Aorta (tissue), 5 donors: ENCODE results near the gene SEMA4C. TPM values are rescaled to one million over a fixed set of nuclear protein-coding genes. Genes with fewer than 3 reads are reported as not detected.

Experiments
- ATAC-seq: fragments of 200-7000 bp; cut with Tn5 transposase; one replicate; pipeline ENCODE4 v1.9.1; 2022; ENCODE audit warnings: moderate library complexity; ENCODE audit not compliant: low FRiP score
- DNase-seq, 2 donors: peaks; one replicate each; pipeline ENCODE4 v3.0.0-alpha.2; 2020
- H3K27ac ChIP-seq, 2 donors: one replicate each; pipeline ENCODE4 v1.5.1; 2013; ENCODE audit warnings: low read length in 2 of 2, mild to moderate bottlenecking in 2 of 2, moderate library complexity in 2 of 2, control low read depth in 1 of 2, inconsistent platforms in 1 of 2, low read depth in 1 of 2
- H3K27me3 ChIP-seq, 2 donors: one replicate each; pipeline ENCODE4 v1.6.1; 2013; ENCODE audit warnings: control low read depth in 1 of 2, low read length in 1 of 2, mild to moderate bottlenecking in 1 of 2, moderate library complexity in 1 of 2; ENCODE audit not compliant: insufficient read depth in 2 of 2, control insufficient read depth in 1 of 2
- H3K36me3 ChIP-seq, 2 donors: one replicate each; pipeline ENCODE4 v1.6.1; 2013; ENCODE audit warnings: control low read depth in 1 of 2, low read length in 1 of 2, mild to moderate bottlenecking in 1 of 2; ENCODE audit not compliant: insufficient read depth in 2 of 2, control insufficient read depth in 1 of 2
- H3K4me1 ChIP-seq, 2 donors: one replicate each; pipeline ENCODE4 v1.6.1; 2013; ENCODE audit warnings: low read length in 2 of 2, control low read depth in 1 of 2, mild to moderate bottlenecking in 1 of 2, moderate library complexity in 1 of 2; ENCODE audit not compliant: insufficient read depth in 2 of 2, control insufficient read depth in 1 of 2
- H3K4me3 ChIP-seq, 2 donors: one replicate each; pipeline ENCODE4 v1.5.1; 2013; ENCODE audit warnings: low read length in 2 of 2, control low read depth in 1 of 2, mild to moderate bottlenecking in 1 of 2
- H3K9me3 ChIP-seq: one replicate; pipeline ENCODE4 v1.6.1; 2013; ENCODE audit warnings: mild to moderate bottlenecking, low read length; ENCODE audit not compliant: control insufficient read depth
- WGBS, 2 donors: extraction: QIAGEN DNeasy Blood & Tissue Kit; methylation state at CpG; one replicate each; pipeline ENCODE4 v1.1.7; 2013; 5-methylcytosine and 5-hydroxymethylcytosine counted together
- intact Hi-C, 2 donors: fragments of 100-400 bp; cut with DNase I; formaldehyde crosslinking; loops; one replicate each; pipeline versions ENCODE4 v1.14.2 to v1.15.0; 2022
- polyA plus RNA-seq, 2 donors: library from polyadenylated mRNA; stranded (reverse); fragments of 200-250 nt; gene quantifications; one replicate each; pipeline ENCODE4 v1.2.3, GENCODE V29; 2013
- total RNA-seq, 2 donors: library from RNA; stranded (reverse); fragmentation: NEBNext Ultra II Directional; extraction: Animal tissue kit (Norgen Biotek cat#: 25700); gene quantifications; one replicate each; pipeline ENCODE4 v1.2.1, GENCODE V29; 2021
- donor health status: healthy with polysubstance abuse.
- donor health status: Bipolar disorder and iron deficiency.
- donor health status: DM: no; HTN: no; CAD: no.
- donor health status: DM: no; HTN: no; CAD: no.
- donor health status: DM: yes; HTN: yes; CAD: no.

Gene SEMA4C
- total and polyA plus RNA-seq, 4 donors: 6.1 to 55.6 (median 44.2) TPM

- Histone ChIP-seq H3K27ac (no peak overlapping the region), H3K4me3 (no peak overlapping the region), H3K9me3 (no peaks in the 10 kb centered on the region), H3K27me3 (no peaks in the 10 kb centered on the region), H3K4me1 (no peaks in the 10 kb centered on the region), H3K36me3 (no peaks in the 10 kb centered on the region)
- 92 to 95% methylated on average over 19 of the region's 19 CpGs for WGBS, 2 donors
- intact Hi-C loops: no loop called here
- ATAC-seq (no peak), DNase-seq (no peak)
Measured at GRCh38 chr2:96884299-96885094, 14.6 kb upstream of the SEMA4C start.

- no peak for ATAC-seq
- Histone ChIP-seq H3K27ac (no peak overlapping the region), H3K4me3 (no peak overlapping the region), H3K4me1 (no peaks in the 10 kb centered on the region), H3K36me3 (no peaks in the 10 kb centered on the region), H3K9me3 (no peaks in the 10 kb centered on the region), H3K27me3 (no peaks in the 10 kb centered on the region)
- DNase-seq: no peak
- intact Hi-C loops: no loop called here
- WGBS, 2 donors: 86 to 93% methylated on average over 8 to 9 of the region's 9 CpGs
Measured at GRCh38 chr2:96883306-96883705, 13.4 kb upstream of the SEMA4C start.

GRCh38 chr2:96882906-96883305, 13.0 kb upstream of the SEMA4C start:
- H3K4me1 ChIP-seq: no peaks in the 10 kb centered on the region
- no peaks in the 10 kb centered on the region for H3K27me3 ChIP-seq
- DNase-seq (peak in 1 of 2 donors; percentile 39), ATAC-seq (no peak)
- 89 to 93% methylated on average over 8 of the region's 8 CpGs for WGBS, 2 donors
- H3K27ac ChIP-seq: no peak overlapping the region
- intact Hi-C loops: no loop called here
- no peaks in the 10 kb centered on the region for H3K36me3 ChIP-seq
- H3K4me3 ChIP-seq: no peak overlapping the region
- H3K9me3 ChIP-seq: no peaks in the 10 kb centered on the region

- Histone ChIP-seq H3K4me1 (no peaks in the 10 kb centered on the region), H3K36me3 (no peaks in the 10 kb centered on the region), H3K27ac (no peak overlapping the region), H3K4me3 (no peak overlapping the region), H3K9me3 (no peaks in the 10 kb centered on the region), H3K27me3 (no peaks in the 10 kb centered on the region)
- 88 to 92% methylated on average over 12 of the region's 12 CpGs for WGBS, 2 donors
- ATAC-seq (no peak), DNase-seq (peak in 1 of 2 donors; percentile 40)
- intact Hi-C loops: no loop called here
Measured at GRCh38 chr2:96882230-96882629, 12.3 kb upstream of the SEMA4C start.

GRCh38 chr2:96881349-96882195, 11.7 kb upstream of the SEMA4C start:
- H3K4me3 ChIP-seq: no peak overlapping the region
- 85 to 87% methylated on average over 10 of the region's 10 CpGs for WGBS, 2 donors
- no peak overlapping the region for H3K27ac ChIP-seq

GRCh38 chr2:96880891-96881273, 11.0 kb upstream of the SEMA4C start:
- Histone ChIP-seq H3K27me3 (no peaks in the 10 kb centered on the region), H3K36me3 (no peaks in the 10 kb centered on the region), H3K27ac (no peak overlapping the region), H3K4me1 (no peaks in the 10 kb centered on the region), H3K4me3 (no peak overlapping the region), H3K9me3 (no peaks in the 10 kb centered on the region)
- DNase-seq (no peak), ATAC-seq (no peak)
- WGBS, 2 donors: 92 to 94% methylated on average over 6 of the region's 6 CpGs
- intact Hi-C loops: no loop called here

More at GRCh38 chr2:96881349-96882195, 11.7 kb upstream of the SEMA4C start:
- intact Hi-C loops: no loop called here
- H3K36me3 ChIP-seq: no peaks in the 10 kb centered on the region
- no peak for ATAC-seq
- H3K9me3 ChIP-seq: no peaks in the 10 kb centered on the region
- H3K27me3 ChIP-seq: no peaks in the 10 kb centered on the region
- no peak for DNase-seq
- H3K4me1 ChIP-seq: no peaks in the 10 kb centered on the region

- ATAC-seq (no peak), DNase-seq (no peak)
- Histone ChIP-seq H3K27ac (no peak overlapping the region), H3K27me3 (no peaks in the 10 kb centered on the region), H3K9me3 (no peaks in the 10 kb centered on the region), H3K4me3 (no peak overlapping the region), H3K36me3 (no peaks in the 10 kb centered on the region), H3K4me1 (no peaks in the 10 kb centered on the region)
- intact Hi-C loops: no loop called here
- 92 to 93% methylated on average over 18 of the region's 18 CpGs for WGBS, 2 donors
Measured at GRCh38 chr2:96879545-96880040, 9.7 kb upstream of the SEMA4C start.

- Histone ChIP-seq H3K4me3 (no peak overlapping the region), H3K36me3 (no peaks in the 10 kb centered on the region), H3K4me1 (no peaks in the 10 kb centered on the region), H3K27ac (no peak overlapping the region), H3K9me3 (no peaks in the 10 kb centered on the region), H3K27me3 (no peaks in the 10 kb centered on the region)
- intact Hi-C loops: no loop called here
- ATAC-seq (no peak), DNase-seq (no peak)
- WGBS, 2 donors: 84% methylated on average over 22 of the region's 22 CpGs
Measured at GRCh38 chr2:96878796-96879544, 9.1 kb upstream of the SEMA4C start.
